Mesendoderm (in vitro differentiated cells): ENCODE results near the gene TEK. TPM values are rescaled to one million over a fixed set of nuclear protein-coding genes. Genes with fewer than 3 reads are reported as not detected.
A peak's percentile ranks its signal among the peaks of the same experiment; 100 is the strongest.

ENCODE experiments used
- DNase-seq: peaks from one replicate; pipeline ENCODE4 v3.0.0; 2013
- H2AK5ac ChIP-seq: 2 replicates; pipeline ENCODE4 v1.6.1; 2013; ENCODE audit warnings: low read length, inconsistent platforms
- H2BK120ac ChIP-seq: 2 replicates; pipeline ENCODE4 v1.6.1; 2013; ENCODE audit warnings: low read depth, mild to moderate bottlenecking, low read length, moderate library complexity, mixed read lengths
- H2BK15ac ChIP-seq: replicated peaks from 2 replicates; pipeline ENCODE4 v1.6.1; 2013; ENCODE audit warnings: low read depth, mild to moderate bottlenecking, moderate library complexity
- H2BK5ac ChIP-seq: 2 replicates; pipeline ENCODE4 v1.6.1; 2013; ENCODE audit warnings: low read length, inconsistent platforms
- H3K18ac ChIP-seq: 2 replicates; pipeline ENCODE4 v1.6.1; 2013; ENCODE audit warnings: mild to moderate bottlenecking, low read length, mixed read lengths
- H3K23ac ChIP-seq: one replicate; pipeline ENCODE4 v1.6.1; 2013; ENCODE audit warnings: low read length
- H3K27ac ChIP-seq: 2 replicates; pipeline ENCODE4 v1.5.1; 2013; ENCODE audit warnings: low read depth, mild to moderate bottlenecking, inconsistent platforms, low read length, moderate library complexity
- H3K27me3 ChIP-seq: 2 replicates; pipeline ENCODE4 v1.6.1; 2013; ENCODE audit warnings: low read length, control low read depth, mild to moderate bottlenecking, inconsistent platforms; ENCODE audit not compliant: insufficient read depth, poor library complexity
- H3K36me3 ChIP-seq: 2 replicates; pipeline ENCODE4 v1.6.1; 2013; ENCODE audit warnings: low read length, inconsistent platforms; ENCODE audit not compliant: control insufficient read depth, insufficient read depth
- H3K4ac ChIP-seq: one replicate; pipeline ENCODE4 v1.6.1; 2013; ENCODE audit warnings: low read depth, mild to moderate bottlenecking, low read length, moderate library complexity
- H3K4me1 ChIP-seq: 2 replicates; pipeline ENCODE4 v1.6.1; 2013; ENCODE audit warnings: low read depth, low read length, inconsistent platforms; ENCODE audit not compliant: control insufficient read depth
- H3K4me2 ChIP-seq: 2 replicates; pipeline ENCODE4 v1.6.1; 2013; ENCODE audit warnings: low read length
- H3K4me3 ChIP-seq: 2 replicates; pipeline ENCODE4 v1.5.1; 2013; ENCODE audit warnings: mild to moderate bottlenecking, low read length
- H3K56ac ChIP-seq: one replicate; pipeline ENCODE4 v1.6.1; 2013; ENCODE audit warnings: low read length
- H3K79me1 ChIP-seq: 2 replicates; pipeline ENCODE4 v1.6.1; 2013; ENCODE audit warnings: low read length, inconsistent platforms
- H3K79me2 ChIP-seq: 2 replicates; pipeline ENCODE4 v1.6.1; 2013; ENCODE audit warnings: mild to moderate bottlenecking, low read length; ENCODE audit not compliant: control insufficient read depth, insufficient read depth
- H3K9ac ChIP-seq: 2 replicates; pipeline ENCODE4 v1.6.1; 2013; ENCODE audit warnings: low read length, inconsistent platforms
- H4K5ac ChIP-seq: one replicate; pipeline ENCODE4 v1.6.1; 2013; ENCODE audit warnings: low read length
- H4K8ac ChIP-seq: one replicate; pipeline ENCODE4 v1.6.1; 2013; ENCODE audit warnings: low read depth, mild to moderate bottlenecking, control low read depth, low read length, moderate library complexity
- WGBS: extraction: QIAGEN DNeasy Blood & Tissue Kit; methylation state at CpG from one replicate; pipeline ENCODE4 v1.1.7; 2013; ENCODE audit warnings: low lambda C conversion rate, missing lambda C conversion rate; ENCODE audit not compliant: insufficient coverage; ENCODE audit errors: extremely low coverage; 5-methylcytosine and 5-hydroxymethylcytosine counted together
- polyA plus RNA-seq, 2 experiments: library from polyadenylated mRNA; stranded (reverse); fragments of 200-250 nt; gene quantifications; one replicate each; pipeline ENCODE4 v1.2.3, GENCODE V29; 2013

Gene TEK
- 12.1 TPM for polyA plus RNA-seq (2013, experiment 1 of 2)
- 13.3 TPM for polyA plus RNA-seq (2013, experiment 2 of 2)

DNA sequence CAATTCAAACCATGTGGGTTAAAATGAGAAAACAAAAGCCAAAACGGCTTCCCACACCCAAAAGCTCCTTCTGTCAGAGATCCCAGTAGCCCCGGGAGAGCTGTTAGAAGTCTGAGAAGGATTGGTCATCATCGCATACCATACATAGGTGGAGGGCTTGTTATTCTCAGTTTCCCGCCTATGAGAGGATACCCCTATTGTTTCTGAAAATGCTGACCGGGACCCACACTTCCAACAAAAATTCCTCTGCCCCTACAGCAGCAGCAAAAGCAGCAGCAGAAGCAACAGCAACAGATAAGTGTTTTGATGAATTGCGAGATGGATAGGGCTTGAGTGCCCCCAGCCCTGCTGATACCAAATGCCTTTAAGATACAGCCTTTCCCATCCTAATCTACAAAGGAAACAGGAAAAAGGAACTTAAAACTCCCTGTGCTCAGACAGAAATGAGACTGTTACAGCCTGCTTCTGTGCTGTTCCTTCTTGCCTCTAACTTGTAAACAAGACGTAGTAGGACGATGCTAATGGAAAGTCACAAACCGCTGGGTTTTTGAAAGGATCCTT, at the start of gene TEK:
TSS of gene TEK (plus strand) at position 245 of the 561 bp plus-strand sequence. CDS start 366 bp downstream, outside the sequence.
- H2AK5ac ChIP-seq: no peak within 1 kb of the TSS
- DNase-seq: peak; percentile 84
- H3K18ac ChIP-seq: peak within 1 kb of the TSS; percentile 42
- no peaks in the 10 kb centered on the region for H3K36me3 ChIP-seq
- H3K9ac ChIP-seq: peak within 1 kb of the TSS; percentile 75
- no peak within 1 kb of the TSS for H2BK120ac ChIP-seq
- H2BK15ac ChIP-seq: no peak within 1 kb of the TSS
- WGBS: no CpG with 5 or more reads among the region's 9 CpGs
- peak within 1 kb of the TSS; percentile 71 for H2BK5ac ChIP-seq
- peak within 1 kb of the TSS; percentile 55 for H3K4me3 ChIP-seq
- no peak within 1 kb of the TSS for H3K23ac ChIP-seq
- H3K27ac ChIP-seq: peak within 1 kb of the TSS; percentile 39
- peak within 1 kb of the TSS; percentile 87 for H3K56ac ChIP-seq
- no peak within 1 kb of the TSS for H4K8ac ChIP-seq
- H3K4ac ChIP-seq: no peak within 1 kb of the TSS
- no peaks in the 10 kb centered on the region for H3K4me1 ChIP-seq
- H3K79me2 ChIP-seq: no peaks in the 10 kb centered on the region
- H3K4me2 ChIP-seq: peak within 1 kb of the TSS; percentile 67
- H3K27me3 ChIP-seq: no peaks in the 10 kb centered on the region
- peaks cover 1% of the 10 kb centered on the region for H3K79me1 ChIP-seq
- peak within 1 kb of the TSS; percentile 50 for H4K5ac ChIP-seq

DNA sequence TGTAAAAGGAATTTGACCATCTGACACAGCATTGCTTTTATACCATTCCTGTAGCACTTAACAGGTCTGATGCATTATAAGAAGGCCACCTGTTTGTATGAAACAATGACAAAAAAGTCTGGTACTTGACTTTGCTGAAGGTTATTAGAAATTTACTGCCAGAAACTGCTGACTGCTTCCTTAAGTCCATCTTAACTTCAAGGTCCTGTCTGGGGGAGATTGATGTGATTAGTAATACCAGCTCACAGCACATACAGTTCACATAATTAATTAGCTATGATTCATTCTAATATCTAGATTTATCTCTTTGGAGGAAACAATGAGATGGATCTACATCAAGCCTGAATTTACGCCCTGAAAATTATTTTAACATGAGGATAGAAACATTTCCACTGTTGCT, 49.6 kb upstream of the TEK start:
- H3K9ac ChIP-seq: no peak overlapping the region
- no peaks in the 10 kb centered on the region for H3K4me1 ChIP-seq
- no peaks in the 10 kb centered on the region for H3K79me2 ChIP-seq
- H3K27me3 ChIP-seq: no peaks in the 10 kb centered on the region
- no peak overlapping the region for H4K5ac ChIP-seq
- no peak overlapping the region for H4K8ac ChIP-seq
- H3K4ac ChIP-seq: no peak overlapping the region
- no peaks in the 10 kb centered on the region for H3K36me3 ChIP-seq
- H3K27ac ChIP-seq: no peak overlapping the region
- no peak overlapping the region for H2BK5ac ChIP-seq
- WGBS: no CpG with 5 or more reads among the region's 1 CpG
- H2BK15ac ChIP-seq: no peak overlapping the region
- H3K18ac ChIP-seq: no peak overlapping the region
- H2BK120ac ChIP-seq: no peak overlapping the region
- H2AK5ac ChIP-seq: no peak overlapping the region
- no peak overlapping the region for H3K56ac ChIP-seq
- no peak for DNase-seq
- H3K4me2 ChIP-seq: no peak overlapping the region
- no peaks in the 10 kb centered on the region for H3K79me1 ChIP-seq
- H3K23ac ChIP-seq: no peak overlapping the region
- H3K4me3 ChIP-seq: no peak overlapping the region

DNA sequence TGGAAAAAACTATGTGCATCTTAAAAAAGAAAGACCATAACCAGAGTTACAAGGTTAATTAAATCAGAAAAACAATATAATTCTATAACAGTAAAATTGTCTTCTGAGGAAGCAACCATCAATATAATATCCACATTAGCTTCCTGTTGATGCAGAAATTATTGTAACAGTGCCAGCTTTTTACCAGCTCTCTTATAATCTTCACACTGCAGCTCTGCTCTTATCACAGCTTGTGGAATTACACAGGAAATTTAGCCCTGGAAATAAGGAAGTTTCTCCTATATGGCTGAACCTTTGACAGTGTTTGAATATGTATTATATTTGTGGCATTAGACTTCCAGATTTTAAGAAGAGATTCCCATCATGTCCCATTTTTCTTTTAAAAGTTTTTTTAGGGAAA, 49.1 kb upstream of the TEK start:
- no peaks in the 10 kb centered on the region for H3K4me1 ChIP-seq
- no peak overlapping the region for H3K4me3 ChIP-seq
- H3K9ac ChIP-seq: no peak overlapping the region
- H3K27ac ChIP-seq: no peak overlapping the region
- no peak overlapping the region for H2BK15ac ChIP-seq
- H3K18ac ChIP-seq: no peak overlapping the region
- H3K4me2 ChIP-seq: no peak overlapping the region
- no peak overlapping the region for H4K8ac ChIP-seq
- H3K56ac ChIP-seq: no peak overlapping the region
- DNase-seq: no peak
- no peak overlapping the region for H2AK5ac ChIP-seq
- no peak overlapping the region for H3K23ac ChIP-seq
- no peaks in the 10 kb centered on the region for H3K36me3 ChIP-seq
- no peak overlapping the region for H2BK120ac ChIP-seq
- H3K27me3 ChIP-seq: no peaks in the 10 kb centered on the region
- no peak overlapping the region for H4K5ac ChIP-seq
- H2BK5ac ChIP-seq: no peak overlapping the region
- no peak overlapping the region for H3K4ac ChIP-seq
- H3K79me2 ChIP-seq: no peaks in the 10 kb centered on the region
- no peaks in the 10 kb centered on the region for H3K79me1 ChIP-seq

DNA sequence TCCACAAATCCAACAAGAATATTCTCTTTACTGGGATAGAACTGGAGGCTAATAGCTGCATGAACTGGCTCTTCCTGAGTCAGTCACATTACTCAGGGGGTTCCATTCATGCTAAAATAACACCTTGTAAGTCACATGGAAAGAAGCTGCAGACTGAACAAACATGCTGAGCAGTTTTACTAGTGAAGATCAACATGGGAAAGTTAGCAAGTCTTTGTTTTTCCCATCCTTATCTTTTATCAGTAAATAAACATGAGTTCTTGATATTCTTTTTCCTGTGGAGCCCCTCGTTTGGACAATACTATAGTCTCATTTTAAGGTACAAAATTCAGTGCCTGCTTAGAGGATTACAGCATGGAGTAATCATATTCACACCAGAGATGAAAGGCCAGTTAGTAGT, 43.7 kb upstream of the TEK start:
- Histone ChIP-seq H3K79me2 (no peaks in the 10 kb centered on the region), H3K79me1 (no peaks in the 10 kb centered on the region), H2BK120ac (no peak overlapping the region), H3K56ac (no peak overlapping the region), H3K4me2 (no peak overlapping the region), H3K27me3 (no peaks in the 10 kb centered on the region), H2BK5ac (no peak overlapping the region), H3K4me3 (no peak overlapping the region), H3K27ac (no peak overlapping the region), H3K4ac (no peak overlapping the region), H2BK15ac (no peak overlapping the region), H3K9ac (no peak overlapping the region), H3K18ac (no peak overlapping the region), H3K4me1 (no peaks in the 10 kb centered on the region), H4K5ac (no peak overlapping the region), H4K8ac (no peak overlapping the region), H3K23ac (no peak overlapping the region), H3K36me3 (no peaks in the 10 kb centered on the region), H2AK5ac (no peak overlapping the region)
- DNase-seq: peak; percentile 60
- WGBS: no CpG with 5 or more reads among the region's 1 CpG

DNA sequence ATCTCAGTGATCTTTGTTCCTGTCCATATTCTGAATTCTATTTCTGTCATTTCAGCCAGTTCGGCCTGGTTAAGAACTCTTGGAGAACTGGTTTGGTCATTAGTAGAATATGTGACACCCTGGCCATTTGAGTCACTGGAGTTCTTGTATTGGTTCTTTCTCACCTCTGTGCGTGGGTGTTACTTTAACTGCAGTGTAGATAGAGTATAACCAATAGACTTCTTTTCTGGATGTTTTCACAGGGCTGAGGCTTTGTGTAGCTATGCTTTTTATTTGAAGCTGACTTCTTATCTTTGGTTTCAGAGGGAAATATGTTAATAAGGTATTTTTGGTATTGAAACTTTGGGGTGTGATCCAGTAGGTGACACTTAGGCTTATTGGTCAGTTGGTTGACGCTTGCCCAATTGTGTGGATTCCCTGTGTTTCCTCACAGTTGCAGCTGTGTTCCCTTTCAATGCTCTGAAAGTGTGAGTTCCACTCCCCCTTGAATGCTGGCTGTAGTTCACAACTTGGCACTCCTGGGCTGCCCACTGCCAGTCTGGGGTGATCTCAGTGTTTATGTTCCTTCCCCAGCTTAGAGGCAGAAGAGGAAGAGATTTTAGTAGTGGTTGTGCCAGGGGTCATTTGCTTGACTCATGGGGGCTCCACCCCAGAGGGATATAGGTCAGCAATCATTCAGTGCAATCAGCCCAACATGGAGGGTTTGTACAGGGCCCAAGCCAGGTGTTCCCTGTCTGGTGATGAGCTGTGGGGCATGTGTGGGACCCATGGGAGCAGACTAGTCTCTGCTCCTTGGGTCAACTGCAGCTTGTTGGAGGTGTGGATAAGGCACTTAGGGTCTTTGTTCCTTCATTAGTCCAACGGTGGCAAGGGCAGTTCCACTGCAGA, 34.9 kb upstream of the TEK start:
- WGBS: no CpG with 5 or more reads among the region's 4 CpGs
- Histone ChIP-seq H3K23ac (no peak overlapping the region), H3K4me1 (no peaks in the 10 kb centered on the region), H2AK5ac (no peak overlapping the region), H2BK5ac (no peak overlapping the region), H2BK120ac (no peak overlapping the region), H3K27ac (no peak overlapping the region), H4K5ac (no peak overlapping the region), H4K8ac (no peak overlapping the region), H3K4me3 (no peak overlapping the region), H3K56ac (no peak overlapping the region), H2BK15ac (no peak overlapping the region), H3K18ac (no peak overlapping the region), H3K27me3 (no peaks in the 10 kb centered on the region), H3K79me1 (no peaks in the 10 kb centered on the region), H3K4me2 (no peak overlapping the region), H3K36me3 (no peaks in the 10 kb centered on the region), H3K79me2 (no peaks in the 10 kb centered on the region), H3K4ac (no peak overlapping the region), H3K9ac (no peak overlapping the region)
- DNase-seq: no peak
